HepG2 (cell line): ENCODE results near the gene FRMD5.
"Not testable (repeated sequence)": the region's sequence is repeated elsewhere in the genome, so short reads cannot be mapped to it uniquely, and the experiment has no call there.

Experiments
- CTCF ChIP-seq: sonication (generic); formaldehyde crosslinking; IDR thresholded peaks from 2 replicates; pipeline ENCODE4 v1.5.0; 2020; ENCODE audit warnings: mild to moderate bottlenecking, missing genetic modification reagents, moderate library complexity
- HNF1B ChIP-seq: sonication (generic); formaldehyde crosslinking; IDR thresholded peaks from 2 replicates; pipeline ENCODE4 v1.5.1; 2020; ENCODE audit warnings: mild to moderate bottlenecking, moderate library complexity, missing genetic modification reagents
- JUN ChIP-seq: sonication (generic); formaldehyde crosslinking; IDR thresholded peaks from 2 replicates; pipeline ENCODE4 v1.4.0; 2020; ENCODE audit warnings: mild to moderate bottlenecking, missing genetic modification reagents
- NFATC3 ChIP-seq: sonication (generic); formaldehyde crosslinking; IDR thresholded peaks from 2 replicates; pipeline ENCODE4 v1.5.1; 2020; ENCODE audit warnings: mild to moderate bottlenecking, missing genetic modification reagents
- ZFP91 ChIP-seq: sonication (generic); formaldehyde crosslinking; IDR thresholded peaks from 2 replicates; pipeline ENCODE4 v1.9.0; 2022; ENCODE audit warnings: missing genetic modification reagents, mild to moderate bottlenecking, borderline replicate concordance
- ZNF280B ChIP-seq: sonication (generic); formaldehyde crosslinking; IDR thresholded peaks from 2 replicates; pipeline ENCODE4 v1.5.0; 2020; ENCODE audit warnings: missing genetic modification reagents, mild to moderate bottlenecking, borderline replicate concordance

GRCh38 chr15:43829951-43830540 lies 365.0 kb downstream of the FRMD5 start:
- not testable (repeated sequence) for TF ChIP-seq ZFP91 (CRISPR knock-in tag); JUN (CRISPR knock-in tag); HNF1B (CRISPR knock-in tag); ZNF280B; CTCF (CRISPR knock-in tag); NFATC3 (CRISPR knock-in tag)
